Endothelial cell of umbilical vein (primary cell): ENCODE results near the gene PIP4K2C. TPM values are rescaled to one million over a fixed set of nuclear protein-coding genes. Genes with fewer than 3 reads are reported as not detected.

Experiments
- BruUV-seq: library from RNA; stranded (reverse); fragments of 400-500 nt; replicated peaks from 2 replicates; lab custom pipeline; 2021; lab: Mats Ljungman, UMichigan
- CTCF ChIA-PET: fragments of 300-600, 350-600 bp; sonication (Branson Sonifier 250); formaldehyde crosslinking; loops from one replicate; lab custom pipeline; 2021; ENCODE audit warnings: antibody characterized with exemption, inconsistent platforms; lab: Charles Lee
- POLR2A ChIA-PET: fragments of 300-600, 350-600 bp; sonication (Branson Sonifier 250); formaldehyde crosslinking; loops from one replicate; lab custom pipeline; 2021; ENCODE audit warnings: antibody characterized with exemption, inconsistent platforms; lab: Charles Lee
- DNase-seq: peaks from one replicate; pipeline ENCODE4 v3.0.0-alpha.2; 2011; ENCODE audit warnings: low read depth, low spot score
- FAIRE-seq: peaks from 2 replicates; lab custom pipeline; 2011; peaks lifted over from hg19 to GRCh38; lab: Jason Lieb, UNC
- H2AFZ ChIP-seq: 2 replicates; pipeline ENCODE4 v1.6.0; 2012; ENCODE audit warnings: low read depth, low read length, control low read depth, inconsistent platforms
- H3K27ac ChIP-seq: 2 replicates; pipeline ENCODE4 v1.5.1; 2011; ENCODE audit warnings: low read depth, mild to moderate bottlenecking, control low read depth, low read length, moderate library complexity; ENCODE audit not compliant: insufficient read depth
- H3K27me3 ChIP-seq, 2 experiments: 2 replicates each; pipeline versions ENCODE4 v1.6.0 to v1.6.1; 2011; ENCODE audit warnings: low read length in 2 of 2, mixed read lengths in 1 of 2; ENCODE audit not compliant: control insufficient read depth in 2 of 2, insufficient read depth in 2 of 2
- H3K36me3 ChIP-seq, 2 experiments: 2 replicates in 1 of 2; 3 replicates in 1 of 2; pipeline ENCODE4 v1.5.1; 2011; ENCODE audit warnings: low read length in 2 of 2, mild to moderate bottlenecking in 1 of 2, moderate library complexity in 1 of 2; ENCODE audit not compliant: control insufficient read depth in 2 of 2, insufficient read depth in 2 of 2; ENCODE audit errors: extremely low read depth in 1 of 2
- H3K4me1 ChIP-seq: 3 replicates; pipeline ENCODE4 v1.5.1; 2011; ENCODE audit warnings: mild to moderate bottlenecking, low read length; ENCODE audit not compliant: control insufficient read depth, insufficient read depth; ENCODE audit errors: extremely low read depth
- H3K4me2 ChIP-seq: 2 replicates; pipeline ENCODE4 v1.6.1; 2011; ENCODE audit warnings: low read length, control low read depth, mixed read lengths; ENCODE audit not compliant: insufficient read depth
- H3K4me3 ChIP-seq, 3 experiments: fragments of 200-600 bp in 1 of 3; sonication (generic), shearing (Covaris generic) in 1 of 3; replicated peaks in 1 of 3; 2 replicates each; pipeline ENCODE4 v1.5.1; 2011 to 2016; ENCODE audit warnings: control low read depth in 3 of 3, low read length in 3 of 3, mild to moderate bottlenecking in 2 of 3, inconsistent platforms in 1 of 3, low read depth in 1 of 3, moderate library complexity in 1 of 3; ENCODE audit not compliant: insufficient read depth in 1 of 3
- H3K79me2 ChIP-seq: 2 replicates; pipeline ENCODE4 v1.6.0; 2012; ENCODE audit warnings: low read length, inconsistent platforms; ENCODE audit not compliant: control insufficient read depth, insufficient read depth
- H3K9ac ChIP-seq: replicated peaks from 2 replicates; pipeline ENCODE3; 2011; ENCODE audit warnings: low read length, control low read depth; ENCODE audit not compliant: insufficient read depth; ENCODE audit errors: extremely low read depth
- H3K9me1 ChIP-seq: replicated peaks from 3 replicates; pipeline ENCODE4 v1.6.0; 2011; ENCODE audit warnings: mild to moderate bottlenecking, low read length; ENCODE audit not compliant: control insufficient read depth, insufficient read depth; ENCODE audit errors: extremely low read depth
- H3K9me3 ChIP-seq: replicated peaks from 2 replicates; pipeline ENCODE4 v1.5.1; 2012; ENCODE audit warnings: low read length, inconsistent platforms; ENCODE audit not compliant: control insufficient read depth, insufficient read depth
- H4K20me1 ChIP-seq: replicated peaks from 2 replicates; pipeline ENCODE3; 2011; ENCODE audit warnings: mild to moderate bottlenecking, low read length; ENCODE audit not compliant: control insufficient read depth, insufficient read depth; ENCODE audit errors: extremely low read depth
- EZH2 ChIP-seq: IDR thresholded peaks from 2 replicates; pipeline ENCODE4 v1.6.1; 2012; ENCODE audit warnings: borderline replicate concordance, low read depth, mild to moderate bottlenecking, moderate library complexity, low read length, inconsistent platforms; ENCODE audit not compliant: severe bottlenecking
- FOS ChIP-seq: IDR thresholded peaks from 2 replicates; pipeline ENCODE4 v1.6.1; 2011; ENCODE audit warnings: mild to moderate bottlenecking, low read length, moderate library complexity, borderline replicate concordance; ENCODE audit not compliant: insufficient read depth
- GATA2 ChIP-seq: IDR thresholded peaks from 2 replicates; pipeline ENCODE4 v1.7.0; 2011; ENCODE audit warnings: low read depth, mild to moderate bottlenecking, moderate library complexity, mixed read lengths, low read length; ENCODE audit not compliant: insufficient read length, insufficient read depth
- JUN ChIP-seq: IDR thresholded peaks from 2 replicates; pipeline ENCODE4 v1.6.1; 2011; ENCODE audit warnings: borderline replicate concordance, low read depth; ENCODE audit not compliant: insufficient read length, insufficient read depth
- MYC ChIP-seq: IDR thresholded peaks from one replicate; pipeline ENCODE4 v1.6.1; 2011; ENCODE audit warnings: mild to moderate bottlenecking, low read depth, low read length
- POLR2A ChIP-seq: IDR thresholded peaks from 2 replicates; pipeline ENCODE4 v1.6.1; 2012; ENCODE audit warnings: low read depth, mild to moderate bottlenecking, control low read depth, low read length
- POLR2AphosphoS5 ChIP-seq: IDR thresholded peaks from 2 replicates; pipeline ENCODE4 v1.6.1; 2012; ENCODE audit warnings: low read depth, mild to moderate bottlenecking, control low read depth, low read length, moderate library complexity; ENCODE audit not compliant: insufficient read depth
- dilution Hi-C: fragments of 300-500 bp; cut with MboI; formaldehyde crosslinking; loops from one replicate; pipeline ENCODE4 v1.15.0; 2019; ENCODE audit warnings: low sequenced_read_pairs; ENCODE audit not compliant: extremely low pct_ligation_motif_present
- intact Hi-C: fragments of 100-400 bp; cut with micrococcal nuclease; formaldehyde crosslinking; loops from one replicate; pipeline ENCODE4 v1.10.0; 2022
- polyA plus RNA-seq, 4 experiments: library from polyadenylated mRNA; depleted of rRNA in 3 of 4; stranded (reverse) in 3 of 4; unstranded in 1 of 4; fragments of >200 nt; gene quantifications; 2 replicates each; pipeline versions ENCODE4 v1.2.1 to v1.2.3, GENCODE V29; 2011 to 2012; ENCODE audit warnings: missing spikeins in 1 of 4
- total RNA-seq: library from RNA; stranded (reverse); gene quantifications from 2 replicates; pipeline ENCODE4 v1.2.3, GENCODE V29; 2021
- TF ChIP-seq, protein P1 (sequence below), 2 donors: IDR thresholded peaks; 1 replicate in 1 of 2; 2 replicates in 1 of 2; pipeline ENCODE4 v1.5.1; 2011; ENCODE audit warnings: low read length in 2 of 2, mild to moderate bottlenecking in 2 of 2, moderate library complexity in 2 of 2, control low read depth in 1 of 2, inconsistent platforms in 1 of 2, low read depth in 1 of 2; ENCODE audit not compliant: insufficient read depth in 1 of 2; ENCODE audit errors: extremely low read depth in 1 of 2
- TF ChIP-seq, protein P2 (sequence below): IDR thresholded peaks from 2 replicates; pipeline ENCODE4 v1.6.1; 2011; ENCODE audit not compliant: insufficient read depth, insufficient read length

PIP4K2C gene
- total and polyA plus RNA-seq, 2 donors (not counting 3 experiments of a cell fraction or from before 2014, with no cell fraction given), result 10.5 to 11.5 TPM

DNA sequence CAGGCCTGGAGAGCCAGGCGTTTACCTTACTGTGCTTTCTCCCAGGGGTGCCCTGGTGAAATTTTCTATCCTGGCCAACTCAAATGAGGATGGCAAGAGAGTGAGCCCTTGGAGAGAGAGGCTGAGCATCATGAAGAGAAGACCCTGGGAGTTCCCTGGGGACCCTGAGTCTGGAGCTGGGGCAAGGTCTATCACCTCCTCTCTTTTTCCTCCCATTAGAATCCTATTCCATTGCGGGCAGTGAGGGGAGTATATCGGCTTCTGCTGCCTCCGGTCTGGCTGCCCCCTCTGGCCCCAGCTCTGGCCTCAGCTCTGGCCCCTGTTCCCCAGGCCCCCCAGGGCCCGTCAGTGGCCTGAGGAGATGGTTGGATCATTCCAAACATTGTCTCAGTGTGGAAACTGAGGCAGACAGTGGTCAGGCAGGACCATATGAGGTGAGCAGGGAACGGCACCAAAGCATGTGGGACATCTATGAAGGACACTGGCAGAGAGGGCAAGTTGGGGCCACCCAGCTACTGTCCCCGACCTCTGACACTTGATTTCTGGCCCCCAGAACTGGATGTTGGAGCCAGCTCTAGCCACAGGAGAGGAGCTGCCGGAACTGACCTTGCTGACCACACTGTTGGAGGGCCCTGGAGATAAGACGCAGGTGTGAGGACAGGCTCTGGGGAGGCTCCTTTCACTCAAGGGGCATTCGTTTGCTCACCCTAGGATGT lies 21.9 kb downstream of the PIP4K2C start:
- TF ChIP-seq EZH2 (no peak), MYC (no peak), POLR2A (no peak), GATA2 (no peak), POLR2AphosphoS5 (no peak), FOS (no peak), JUN (no peak)
- TF ChIP-seq, protein P1, sequence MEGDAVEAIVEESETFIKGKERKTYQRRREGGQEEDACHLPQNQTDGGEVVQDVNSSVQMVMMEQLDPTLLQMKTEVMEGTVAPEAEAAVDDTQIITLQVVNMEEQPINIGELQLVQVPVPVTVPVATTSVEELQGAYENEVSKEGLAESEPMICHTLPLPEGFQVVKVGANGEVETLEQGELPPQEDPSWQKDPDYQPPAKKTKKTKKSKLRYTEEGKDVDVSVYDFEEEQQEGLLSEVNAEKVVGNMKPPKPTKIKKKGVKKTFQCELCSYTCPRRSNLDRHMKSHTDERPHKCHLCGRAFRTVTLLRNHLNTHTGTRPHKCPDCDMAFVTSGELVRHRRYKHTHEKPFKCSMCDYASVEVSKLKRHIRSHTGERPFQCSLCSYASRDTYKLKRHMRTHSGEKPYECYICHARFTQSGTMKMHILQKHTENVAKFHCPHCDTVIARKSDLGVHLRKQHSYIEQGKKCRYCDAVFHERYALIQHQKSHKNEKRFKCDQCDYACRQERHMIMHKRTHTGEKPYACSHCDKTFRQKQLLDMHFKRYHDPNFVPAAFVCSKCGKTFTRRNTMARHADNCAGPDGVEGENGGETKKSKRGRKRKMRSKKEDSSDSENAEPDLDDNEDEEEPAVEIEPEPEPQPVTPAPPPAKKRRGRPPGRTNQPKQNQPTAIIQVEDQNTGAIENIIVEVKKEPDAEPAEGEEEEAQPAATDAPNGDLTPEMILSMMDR (IDR thresholded peaks at IDR 0.05; ENCODE audit: extremely low read depth in 1 of 2, insufficient read depth in 1 of 2, low read depth in 1 of 2, low read length in 2 of 2), result no peak
- TF ChIP-seq, protein P2, sequence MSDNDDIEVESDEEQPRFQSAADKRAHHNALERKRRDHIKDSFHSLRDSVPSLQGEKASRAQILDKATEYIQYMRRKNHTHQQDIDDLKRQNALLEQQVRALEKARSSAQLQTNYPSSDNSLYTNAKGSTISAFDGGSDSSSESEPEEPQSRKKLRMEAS, result no peak
- ChIA-PET POLR2A (interaction anchor here (0.6 kb wide), 1 partner anchor 27 kb away, joined by 5 read pairs; no protein-coding TSS in a partner anchor), CTCF (interaction anchor here (2.7 to 5.7 kb wide), 2 partner anchors 8 to 29 kb away, joined by 10 to 54 read pairs; no protein-coding TSS in a partner anchor)
- H4K20me1 ChIP-seq, result no peaks in the 10 kb centered on the region
- no peak overlapping the region for H2AFZ ChIP-seq
- no peak overlapping the region for H3K4me3 ChIP-seq
- no peak overlapping the region for H3K9ac ChIP-seq
- no peaks in the 10 kb centered on the region for H3K9me3 ChIP-seq
- H3K36me3 ChIP-seq, result peaks cover 0 to 1% of the 10 kb centered on the region in 2 experiments
- H3K27ac ChIP-seq, result no peak overlapping the region
- FAIRE-seq (no peak), DNase-seq (no peak)
- dilution Hi-C loops (no loop called here), intact Hi-C loops (no loop called here)
- H3K79me2 ChIP-seq, result no peaks in the 10 kb centered on the region
- no peaks in the 10 kb centered on the region for H3K9me1 ChIP-seq
- H3K4me2 ChIP-seq, result no peak overlapping the region
- H3K27me3 ChIP-seq, result peaks cover 5 to 16% of the 10 kb centered on the region in 2 experiments
- H3K4me1 ChIP-seq, result peaks cover 3% of the 10 kb centered on the region
- BruUV-seq, result no TSS peak
